RWPE2 (cell line): Measurements from ENCODE around the gene TFDP2.
A peak's percentile ranks its signal among the peaks of the same experiment; 100 is the strongest.

ENCODE experiments used
- ATAC-seq: fragments of 200-7000 bp; cut with Tn5 transposase; 3 replicates; pipeline ENCODE4 v1.9.1; 2021; ENCODE audit warnings: low read depth
- DNase-seq: peaks from one replicate; pipeline ENCODE4 v3.0.0-alpha.2; 2020; ENCODE audit warnings: low spot score
- H3K27ac ChIP-seq: fragments of 450-650 bp; 2 replicates; pipeline ENCODE4 v1.5.1; 2017; ENCODE audit warnings: mild to moderate bottlenecking; ENCODE audit not compliant: poor library complexity, severe bottlenecking
- H3K27me3 ChIP-seq: fragments of 250-450 bp; sonication (Bioruptor Pico); 2 replicates; pipeline ENCODE4 v1.5.1; 2021; ENCODE audit warnings: mild to moderate bottlenecking, moderate library complexity; ENCODE audit not compliant: insufficient read depth, poor library complexity, severe bottlenecking
- H3K36me3 ChIP-seq: fragments of 250-450 bp; sonication (Bioruptor Pico); 2 replicates; pipeline ENCODE4 v1.5.1; 2020; ENCODE audit warnings: low read depth, mild to moderate bottlenecking, moderate library complexity
- H3K4me1 ChIP-seq: fragments of 250-450 bp; sonication (Bioruptor Pico); 2 replicates; pipeline ENCODE4 v1.5.1; 2021; ENCODE audit warnings: mild to moderate bottlenecking, moderate library complexity; ENCODE audit not compliant: insufficient read depth, poor library complexity, severe bottlenecking
- H3K4me3 ChIP-seq: fragments of 250-450 bp; sonication (Bioruptor Pico); 2 replicates; pipeline ENCODE4 v1.5.1; 2021; ENCODE audit warnings: mild to moderate bottlenecking, moderate library complexity; ENCODE audit not compliant: severe bottlenecking
- H3K9me3 ChIP-seq: fragments of 250-450 bp; sonication (Bioruptor Pico); 2 replicates; pipeline ENCODE4 v1.5.1; 2021; ENCODE audit warnings: mild to moderate bottlenecking, moderate library complexity; ENCODE audit not compliant: severe bottlenecking
- CTCF ChIP-seq: fragments of 450-650 bp; IDR thresholded peaks from one replicate; pipeline ENCODE4 v1.5.1; 2017; ENCODE audit warnings: mild to moderate bottlenecking, moderate library complexity; ENCODE audit not compliant: poor library complexity, severe bottlenecking

Gene TFDP2

DNA sequence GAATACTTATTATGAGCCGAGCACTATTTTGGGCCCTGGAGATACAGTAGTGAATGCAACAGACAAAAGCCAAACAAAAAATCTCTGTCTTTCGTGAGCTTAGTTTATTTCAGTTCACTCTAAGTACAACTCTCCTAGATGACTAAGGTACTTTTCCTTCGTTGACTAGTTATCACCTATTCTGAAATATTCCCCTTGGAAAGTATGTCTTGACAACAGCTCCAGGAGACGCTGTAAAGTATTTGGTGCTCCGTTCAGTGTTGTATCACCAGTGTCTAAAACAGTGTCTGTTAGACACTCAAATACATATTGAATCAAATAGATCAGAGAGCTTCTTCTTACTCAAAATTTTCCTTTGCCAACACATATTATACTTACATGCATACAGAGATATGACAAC is 119.6 kb downstream of the TFDP2 start:
- H3K4me3 ChIP-seq, result no peak overlapping the region
- no peak overlapping the region for H3K27ac ChIP-seq
- H3K4me1 ChIP-seq, result peaks cover 17% of the 10 kb centered on the region
- no peak for ATAC-seq
- no peak for TF ChIP-seq CTCF
- no peaks in the 10 kb centered on the region for H3K9me3 ChIP-seq
- DNase-seq, result no peak
- H3K36me3 ChIP-seq, result no peaks in the 10 kb centered on the region
- H3K27me3 ChIP-seq, result no peaks in the 10 kb centered on the region

GRCh38 chr3:142029052-142029642 is 120.2 kb downstream of the TFDP2 start:
- Histone ChIP-seq H3K4me1 (peaks cover 17% of the 10 kb centered on the region), H3K9me3 (no peaks in the 10 kb centered on the region), H3K4me3 (no peak overlapping the region), H3K27ac (peak overlapping the region; percentile 26), H3K36me3 (no peaks in the 10 kb centered on the region), H3K27me3 (no peaks in the 10 kb centered on the region)
- no peak for TF ChIP-seq CTCF
- DNase-seq (no peak), ATAC-seq (no peak)

DNA sequence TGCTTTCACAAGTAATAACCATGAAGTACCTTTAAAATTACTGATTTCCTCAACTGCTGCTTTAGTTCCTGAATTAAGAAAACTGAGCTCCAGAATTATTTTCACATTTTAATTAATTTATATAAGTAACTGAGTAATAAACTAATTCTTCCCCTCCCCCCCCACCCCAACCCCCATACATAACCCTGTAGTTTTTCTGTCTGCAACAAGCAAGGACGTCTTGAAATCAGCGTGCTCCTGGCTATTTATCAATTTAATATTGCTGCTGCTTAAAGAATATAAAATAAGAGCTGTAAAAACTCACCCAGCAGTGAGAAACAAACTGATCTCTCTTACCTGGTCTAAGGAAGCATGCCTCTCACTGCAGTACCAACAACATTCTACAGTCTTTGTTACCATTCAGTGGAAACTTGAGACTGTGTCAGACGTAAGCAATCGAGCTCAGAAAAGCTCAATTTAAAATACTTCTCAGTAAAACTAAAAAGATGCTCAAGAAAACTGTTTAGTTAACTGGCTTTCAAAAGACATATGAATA is 121.0 kb downstream of the TFDP2 start:
- no peak for DNase-seq
- TF ChIP-seq CTCF, result no peak
- H3K36me3 ChIP-seq, result no peaks in the 10 kb centered on the region
- peak overlapping the region; percentile 26 for H3K27ac ChIP-seq
- H3K4me1 ChIP-seq, result peaks cover 17% of the 10 kb centered on the region
- H3K27me3 ChIP-seq, result no peaks in the 10 kb centered on the region
- ATAC-seq, result peak; percentile 82
- no peaks in the 10 kb centered on the region for H3K9me3 ChIP-seq
- H3K4me3 ChIP-seq, result peak overlapping the region; percentile 25

DNA sequence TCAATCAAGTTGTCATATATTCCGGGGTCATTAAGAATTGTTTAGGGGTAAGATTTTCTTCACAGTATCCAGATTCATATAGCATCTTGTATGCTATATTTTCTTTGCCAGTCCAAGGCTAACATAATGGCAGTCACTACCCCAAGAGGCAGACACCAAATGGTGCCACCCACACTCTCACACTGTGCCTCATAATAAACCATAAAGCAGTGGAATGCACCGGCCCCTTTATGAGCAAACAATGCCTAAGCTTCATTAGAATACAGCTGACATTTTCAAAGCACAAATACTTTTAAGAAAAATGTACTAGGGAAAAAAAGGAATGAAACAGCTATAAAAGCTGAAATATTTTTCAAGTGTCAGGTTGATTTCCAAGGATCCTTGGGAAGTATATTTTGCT is 121.6 kb downstream of the TFDP2 start:
- no peak for DNase-seq

More for the DNA sequence above, 121.6 kb downstream of the TFDP2 start:
- Histone ChIP-seq H3K27me3 (no peaks in the 10 kb centered on the region), H3K36me3 (no peaks in the 10 kb centered on the region), H3K4me1 (peaks cover 17% of the 10 kb centered on the region), H3K4me3 (peak overlapping the region; percentile 25), H3K9me3 (no peaks in the 10 kb centered on the region), H3K27ac (peak overlapping the region; percentile 26)
- peak; percentile 96 for ATAC-seq
- TF ChIP-seq CTCF, result no peak
